ENCODE data around the gene MYO1E. TPM values are rescaled to one million over a fixed set of nuclear protein-coding genes. Genes with fewer than 3 reads are reported as not detected.

The MYO1E gene
- total RNA-seq, 1 experiment from 2014 or later = 55.2 TPM

- peak; percentile 92 for DNase-seq (ENCODE audit: low read depth)
These were observed 172.8 kb downstream of the MYO1E start for GRCh38 chr15:59199626-59200465.

- DNase-seq (ENCODE audit: low read depth) = no peak
These were observed 175.2 kb downstream of the MYO1E start for GRCh38 chr15:59197454-59197853.

- DNase-seq (ENCODE audit: low read depth) = no peak
These were observed 176.3 kb downstream of the MYO1E start for GRCh38 chr15:59196416-59196815.

GRCh38 chr15:59194639-59195325 is 177.9 kb downstream of the MYO1E start:
- no peak for DNase-seq (ENCODE audit: low read depth)

GRCh38 chr15:59191855-59192237 is 180.8 kb downstream of the MYO1E start:
- peak; percentile 95 for DNase-seq (ENCODE audit: low read depth)

- peak; percentile 96 for DNase-seq (ENCODE audit: low read depth)
These were observed 182.4 kb downstream of the MYO1E start for GRCh38 chr15:59190291-59190690.

- DNase-seq (ENCODE audit: low read depth) = no peak
These were observed 183.4 kb downstream of the MYO1E start for GRCh38 chr15:59189241-59189640.

- no peak for DNase-seq (ENCODE audit: low read depth)
These were observed 186.2 kb downstream of the MYO1E start for GRCh38 chr15:59186501-59186900.

- no peak for DNase-seq (ENCODE audit: low read depth)
These were observed 186.9 kb downstream of the MYO1E start for GRCh38 chr15:59185725-59186124.

- no peak for DNase-seq (ENCODE audit: low read depth)
These were observed 191.6 kb downstream of the MYO1E start for GRCh38 chr15:59180945-59181600.

GRCh38 chr15:59179717-59180116 is 193.0 kb downstream of the MYO1E start:
- no peak for DNase-seq (ENCODE audit: low read depth)

GRCh38 chr15:59178151-59178695 is 194.4 kb downstream of the MYO1E start:
- no peak for DNase-seq (ENCODE audit: low read depth)

- DNase-seq (ENCODE audit: low read depth) = no peak
These were observed 195.4 kb downstream of the MYO1E start for GRCh38 chr15:59177317-59177660.

- no peak for DNase-seq (ENCODE audit: low read depth)
These were observed 195.9 kb downstream of the MYO1E start for GRCh38 chr15:59176653-59177316.

- peak; percentile 86 for DNase-seq (ENCODE audit: low read depth)
These were observed 197.5 kb downstream of the MYO1E start for GRCh38 chr15:59174835-59175831.

- no peak for DNase-seq (ENCODE audit: low read depth)
These were observed 198.4 kb downstream of the MYO1E start for GRCh38 chr15:59174151-59174834.

GRCh38 chr15:59173194-59173593 is 199.5 kb downstream of the MYO1E start:
- no peak for DNase-seq (ENCODE audit: low read depth)

- no peak for DNase-seq (ENCODE audit: low read depth)
These were observed 200.3 kb downstream of the MYO1E start for GRCh38 chr15:59172289-59172901.

GRCh38 chr15:59171067-59171397 is 201.6 kb downstream of the MYO1E start:
- no peak for DNase-seq (ENCODE audit: low read depth)

Measured in RPMI7951 (cell line).